Adrenal gland (tissue), 12 donors: ENCODE data around the gene BAG5. TPM values are rescaled to one million over a fixed set of nuclear protein-coding genes. Genes with fewer than 3 reads are reported as not detected.
A peak's percentile ranks its signal among the peaks of the same experiment; 100 is the strongest.

Experiments
- DNase-seq, 7 donors: peaks; one replicate each; pipeline ENCODE4 v3.0.0-alpha.2; 2019 to 2020
- H3K27ac ChIP-seq, 5 donors: fragments of 200-600 bp; sonication (generic) in 4 of 5; 1 replicate in 3 of 5; 2 replicates in 2 of 5; pipeline versions ENCODE4 v1.5.1 to v1.8.0; 2016 to 2020; ENCODE audit warnings: mild to moderate bottlenecking in 1 of 5
- H3K27me3 ChIP-seq: fragments of 200-600 bp; 2 replicates; pipeline ENCODE4 v1.8.0; 2021
- H3K36me3 ChIP-seq, 2 donors: fragments of 200-600 bp; replicated peaks in 1 of 2; 1 replicate in 1 of 2; 2 replicates in 1 of 2; pipeline versions ENCODE4 v1.5.1 to v1.8.0; 2018 to 2022
- H3K4me1 ChIP-seq, 2 donors: fragments of 200-600 bp; replicated peaks in 1 of 2; 1 replicate in 1 of 2; 2 replicates in 1 of 2; pipeline versions ENCODE4 v1.5.1 to v1.8.0; 2018 to 2021
- H3K4me3 ChIP-seq, 4 donors: fragments of 200-600 bp; sonication (generic) in 3 of 4; one replicate each; pipeline ENCODE4 v1.5.1; 2016 to 2018
- H3K9me3 ChIP-seq, 3 donors: fragments of 200-600 bp; sonication (generic) in 1 of 3; replicated peaks in 1 of 3; 1 replicate in 2 of 3; 2 replicates in 1 of 3; pipeline versions ENCODE4 v1.5.1 to v1.8.0; 2016 to 2021
- POLR2A ChIP-seq, 2 donors: fragments of 450-650 bp; IDR thresholded peaks; one replicate each; pipeline ENCODE4 v1.6.1; 2017; ENCODE audit warnings: antibody characterized with exemption in 2 of 2, mild to moderate bottlenecking in 2 of 2, moderate library complexity in 1 of 2
- WGBS, 4 donors: extraction: QIAGEN DNeasy Blood & Tissue Kit in 2 of 4; methylation state at CpG; one replicate each; pipeline versions ENCODE4 v1.1.5 to v1.1.7; 2013 to 2017; 5-methylcytosine and 5-hydroxymethylcytosine counted together
- intact Hi-C, 2 donors: fragments of 100-400 bp; cut with DNase I; formaldehyde crosslinking; loops; one replicate each; pipeline versions ENCODE4 v1.14.1 to v1.15.0; 2022 to 2023
- polyA plus RNA-seq, 3 donors: library from polyadenylated mRNA; stranded (reverse); fragments of 200-250 nt in 2 of 3; fragments of 350-450 nt in 1 of 3; fragmentation: Illumina TruSeq in 1 of 3; extraction: RNeasy Lipid Tissue Mini Kit (QIAGEN cat#74804) in 1 of 3; gene quantifications; one replicate each; pipeline ENCODE4 v1.2.3, GENCODE V29; 2013 to 2014
- total RNA-seq, 9 donors: library from RNA; depleted of rRNA in 4 of 9; stranded (reverse); fragments of >200 nt in 4 of 9; fragments of 120-200 nt in 1 of 9; fragmentation: NEBNext Ultra II Directional in 1 of 9; extraction: Animal tissue kit (Norgen Biotek cat#: 25700) in 1 of 9; gene quantifications; one replicate each; pipeline versions ENCODE4 v1.1.0 to v1.2.4, GENCODE V29; 2013 to 2023
- TF ChIP-seq, protein P1 (sequence below), 6 experiments: fragments of 450-650 bp in 4 of 6; fragments of 200-600 bp in 2 of 6; sonication (generic) in 1 of 6; IDR thresholded peaks; 1 replicate in 5 of 6; 2 replicates in 1 of 6; pipeline versions ENCODE4 v1.5.1 to v1.8.0; 2016 to 2021; ENCODE audit warnings: antibody characterized with exemption in 6 of 6, mild to moderate bottlenecking in 2 of 6, moderate library complexity in 1 of 6
- donor health status: healthy with polysubstance abuse.
- donor health status: Bipolar disorder and iron deficiency.
- donor health status: DM: yes; HTN: yes; CAD: no.
- donor health status: DM: no; HTN: no; CAD: no.
- donor health status: DM: no; HTN: no; CAD: no.
- donor health status: DM: yes; HTN: yes; CAD: no.

Gene BAG5
- total and polyA plus RNA-seq, 12 donors, result 5.2 to 33.5 (median 24.7) TPM

DNA sequence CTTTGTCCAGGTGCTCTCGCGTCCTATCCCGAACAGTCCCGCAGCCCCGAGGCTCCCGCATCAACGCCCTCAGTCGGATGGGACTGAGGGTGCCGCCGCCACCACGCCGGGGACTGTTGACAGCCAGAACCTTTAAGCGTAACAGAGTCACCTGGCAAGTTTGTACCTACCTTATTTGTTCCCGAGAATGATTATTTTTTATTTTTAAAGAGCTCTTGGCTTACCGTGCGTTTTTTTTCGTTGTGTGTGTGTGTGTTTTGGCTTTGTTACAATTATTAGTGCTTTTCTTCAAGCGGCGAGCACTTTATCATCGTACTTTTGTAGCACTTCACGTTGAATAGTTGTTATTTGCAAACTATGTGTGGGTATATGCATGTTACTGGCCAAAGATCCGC lies 766 bp upstream of the BAG5 start:
- Histone ChIP-seq H3K27ac (peak overlapping the region; percentile 37 to 97 (median 94)), H3K27me3 (no peaks in the 10 kb centered on the region), H3K4me1 (peaks cover 18 to 49% of the 10 kb centered on the region in 2 donors), H3K4me3 (peak overlapping the region; percentile 9 to 91 (median 87)), H3K9me3 (no peaks in the 10 kb centered on the region), H3K36me3 (peaks cover 0 to 19% of the 10 kb centered on the region in 2 donors)
- TF ChIP-seq, protein P1, sequence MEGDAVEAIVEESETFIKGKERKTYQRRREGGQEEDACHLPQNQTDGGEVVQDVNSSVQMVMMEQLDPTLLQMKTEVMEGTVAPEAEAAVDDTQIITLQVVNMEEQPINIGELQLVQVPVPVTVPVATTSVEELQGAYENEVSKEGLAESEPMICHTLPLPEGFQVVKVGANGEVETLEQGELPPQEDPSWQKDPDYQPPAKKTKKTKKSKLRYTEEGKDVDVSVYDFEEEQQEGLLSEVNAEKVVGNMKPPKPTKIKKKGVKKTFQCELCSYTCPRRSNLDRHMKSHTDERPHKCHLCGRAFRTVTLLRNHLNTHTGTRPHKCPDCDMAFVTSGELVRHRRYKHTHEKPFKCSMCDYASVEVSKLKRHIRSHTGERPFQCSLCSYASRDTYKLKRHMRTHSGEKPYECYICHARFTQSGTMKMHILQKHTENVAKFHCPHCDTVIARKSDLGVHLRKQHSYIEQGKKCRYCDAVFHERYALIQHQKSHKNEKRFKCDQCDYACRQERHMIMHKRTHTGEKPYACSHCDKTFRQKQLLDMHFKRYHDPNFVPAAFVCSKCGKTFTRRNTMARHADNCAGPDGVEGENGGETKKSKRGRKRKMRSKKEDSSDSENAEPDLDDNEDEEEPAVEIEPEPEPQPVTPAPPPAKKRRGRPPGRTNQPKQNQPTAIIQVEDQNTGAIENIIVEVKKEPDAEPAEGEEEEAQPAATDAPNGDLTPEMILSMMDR (IDR thresholded peaks at IDR 0.05), result no peak
- TF ChIP-seq POLR2A (IDR thresholded peaks at IDR 0.05), result no peak
- intact Hi-C loops, result no loop called here
- no peak for DNase-seq
- WGBS, 4 donors, result 1 to 2% (median 1%) methylated on average over 18 to 22 of the region's 22 CpGs

DNA sequence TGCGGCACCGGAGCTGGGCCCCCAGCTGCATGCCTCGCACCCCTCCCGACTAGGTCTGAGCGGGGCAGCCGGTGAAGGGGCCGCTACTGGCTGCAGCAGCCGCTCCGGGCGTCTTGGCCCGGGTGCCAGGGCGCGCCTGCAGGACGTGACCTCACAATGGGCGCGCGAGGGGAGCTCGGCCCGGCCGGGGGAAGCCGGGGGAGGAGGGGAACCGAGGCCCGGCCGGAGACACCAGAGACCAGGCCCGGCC lies 353 bp downstream of the BAG5 start:
- H3K27ac ChIP-seq, result peak overlapping the region in 4 of 5 donors; percentile 94 to 97 (median 94)
- DNase-seq, result peak in 4 of 7 donors; percentile 55 to 70 (median 61)
- no peaks in the 10 kb centered on the region for H3K9me3 ChIP-seq
- H3K4me3 ChIP-seq, result peak overlapping the region; percentile 30 to 91 (median 87)
- intact Hi-C loops, result no loop called here
- peaks cover 18 to 55% of the 10 kb centered on the region in 2 donors for H3K4me1 ChIP-seq
- H3K36me3 ChIP-seq, result peaks cover 0 to 23% of the 10 kb centered on the region in 2 donors
- no peaks in the 10 kb centered on the region for H3K27me3 ChIP-seq
- WGBS, 4 donors, result 1% methylated on average over 25 of the region's 25 CpGs; no CpG with 5 or more reads in 2 of the 4 donors
- TF ChIP-seq, protein P1 (IDR thresholded peaks at IDR 0.05), result no peak
- no peak for TF ChIP-seq POLR2A (IDR thresholded peaks at IDR 0.05)

DNA sequence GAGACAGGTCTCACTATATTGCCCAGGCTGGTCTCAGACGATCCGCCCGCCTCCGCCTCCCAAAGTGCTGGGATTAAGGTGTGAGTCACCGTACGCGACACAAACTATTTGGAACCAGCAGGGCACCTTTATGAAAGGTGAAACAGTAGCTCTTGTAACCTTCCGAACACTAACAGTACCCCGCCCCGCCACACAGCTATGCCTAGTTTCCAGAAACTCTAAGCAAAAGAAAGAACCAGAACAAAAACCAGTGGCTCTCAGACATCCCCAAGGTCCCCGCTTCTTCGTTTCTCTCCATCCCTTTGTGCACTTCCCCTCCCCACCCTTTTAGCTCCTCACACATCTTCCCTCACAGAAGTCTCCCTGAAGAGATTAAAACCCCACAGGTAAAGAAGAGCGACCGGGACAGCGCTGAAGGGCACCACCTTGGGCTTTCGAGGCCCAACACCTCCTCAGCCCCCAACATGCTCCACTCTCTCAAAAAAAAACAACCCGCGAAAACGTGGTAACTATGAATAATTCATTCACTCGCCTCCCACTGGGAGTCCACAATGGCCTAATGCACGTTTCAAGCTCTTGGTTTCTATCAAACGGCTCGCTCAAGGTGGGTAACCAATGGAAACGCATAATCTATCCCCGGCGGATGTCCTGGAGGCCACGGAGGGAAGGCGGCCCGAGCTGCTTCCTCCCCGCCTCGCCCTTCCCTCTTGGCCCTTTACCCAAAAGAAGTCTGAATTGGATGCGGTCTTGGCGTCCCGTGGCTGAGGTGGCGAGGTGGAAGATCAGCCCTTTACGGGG lies 877 bp downstream of the BAG5 start:
- 4 to 8% (median 6%) methylated on average over 26 to 36 of the region's 36 CpGs for WGBS, 4 donors
- Histone ChIP-seq H3K9me3 (no peaks in the 10 kb centered on the region), H3K4me3 (peak overlapping the region; percentile 30 to 91 (median 87)), H3K36me3 (peaks cover 0 to 23% of the 10 kb centered on the region in 2 donors), H3K4me1 (peaks cover 18 to 60% of the 10 kb centered on the region in 2 donors), H3K27me3 (no peaks in the 10 kb centered on the region), H3K27ac (peak overlapping the region in 4 of 5 donors; percentile 94 to 97 (median 94))
- TF ChIP-seq, protein P1 (IDR thresholded peaks at IDR 0.05), result no peak
- TF ChIP-seq POLR2A (IDR thresholded peaks at IDR 0.05), result no peak
- peak in 4 of 7 donors; percentile 55 to 73 (median 63) for DNase-seq
- intact Hi-C loops, result no loop called here

DNA sequence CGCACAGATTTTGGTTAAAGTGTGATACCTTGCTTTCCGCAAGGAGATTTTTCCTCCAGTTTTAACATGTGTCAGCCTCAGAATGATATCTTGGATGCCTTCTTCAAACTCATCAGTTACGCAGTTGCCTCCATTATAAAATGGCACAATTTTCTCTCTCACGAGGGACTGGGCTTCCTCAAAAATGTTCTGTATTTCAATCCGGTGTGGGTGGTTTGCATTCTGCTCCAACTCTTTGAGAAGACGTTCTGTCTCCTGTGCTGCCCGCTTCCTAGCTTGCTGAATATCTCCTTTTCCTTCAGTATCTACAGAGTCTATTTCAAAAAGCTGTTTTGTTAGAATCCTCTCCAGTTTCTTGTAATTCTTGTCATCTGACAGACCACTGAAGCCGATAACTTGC lies 1.8 kb downstream of the BAG5 start:
- Histone ChIP-seq H3K27me3 (no peaks in the 10 kb centered on the region), H3K4me1 (peaks cover 18 to 60% of the 10 kb centered on the region in 2 donors), H3K9me3 (no peaks in the 10 kb centered on the region), H3K4me3 (no peak overlapping the region), H3K36me3 (peaks cover 0 to 23% of the 10 kb centered on the region in 2 donors), H3K27ac (peak overlapping the region in 1 of 5 donors; percentile 94)
- intact Hi-C loops, result no loop called here
- 73 to 81% (median 77%) methylated on average over 8 of the region's 8 CpGs for WGBS, 4 donors
- no peak for TF ChIP-seq POLR2A (IDR thresholded peaks at IDR 0.05)
- TF ChIP-seq, protein P1 (IDR thresholded peaks at IDR 0.05), result no peak
- no peak for DNase-seq
